Measurements from ENCODE around the gene MYOM1. TPM values are rescaled to one million over a fixed set of nuclear protein-coding genes. Genes with fewer than 3 reads are reported as not detected.

The MYOM1 gene
- total RNA-seq, 1 donor from 2014 or later = 4.9 TPM

GRCh38 chr18:3162181-3162580, 57.6 kb downstream of the MYOM1 start:
- no peak for TF ChIP-seq CTCF (IDR thresholded peaks at IDR 0.05)
- ChIA-PET POLR2A (interaction anchor here (1.6 kb wide), 1 partner anchor 17 kb away, joined by 4 read pairs; no protein-coding TSS in a partner anchor), CTCF (no interaction called here)
- Mint-ChIP-seq H3K27ac (no peak overlapping the region), H3K4me1 (no peaks in the 10 kb centered on the region), H3K36me3 (ENCODE audit: low read depth) (peaks cover 10% of the 10 kb centered on the region), H3K9me3 (no peaks in the 10 kb centered on the region), H3K4me3 (no peak overlapping the region), H3K27me3 (no peaks in the 10 kb centered on the region)
- DNase-seq (no peak), ATAC-seq (ENCODE audit: low read depth) (no peak)
- intact Hi-C loops (cut with micrococcal nuclease) = no loop called here

- ATAC-seq (ENCODE audit: low read depth) (no peak), DNase-seq (no peak)
- no peak for TF ChIP-seq CTCF (IDR thresholded peaks at IDR 0.05)
- H3K9me3 Mint-ChIP-seq = no peaks in the 10 kb centered on the region
- peaks cover 10% of the 10 kb centered on the region for H3K36me3 Mint-ChIP-seq (ENCODE audit: low read depth)
- POLR2A ChIA-PET = no interaction called here
- no peak overlapping the region for H3K4me3 Mint-ChIP-seq
- H3K27me3 Mint-ChIP-seq = no peaks in the 10 kb centered on the region
- no peaks in the 10 kb centered on the region for H3K4me1 Mint-ChIP-seq
- CTCF ChIA-PET = interaction anchor here (0.5 to 2.0 kb wide), 3 partner anchors 8 to 892 kb away, joined by 3 to 5 read pairs (median 3); no protein-coding TSS in a partner anchor
- intact Hi-C loops (cut with micrococcal nuclease) = no loop called here
- H3K27ac Mint-ChIP-seq = no peak overlapping the region
Observed at GRCh38 chr18:3159830-3160229, 59.9 kb downstream of the MYOM1 start.

- no peak for TF ChIP-seq CTCF (IDR thresholded peaks at IDR 0.05)
- no peaks in the 10 kb centered on the region for H3K9me3 Mint-ChIP-seq
- no peaks in the 10 kb centered on the region for H3K4me1 Mint-ChIP-seq
- ATAC-seq (ENCODE audit: low read depth) (no peak), DNase-seq (no peak)
- CTCF ChIA-PET = no interaction called here
- H3K36me3 Mint-ChIP-seq (ENCODE audit: low read depth) = no peaks in the 10 kb centered on the region
- POLR2A ChIA-PET = interaction anchor here (0.6 kb wide), 1 partner anchor 309 kb away, joined by 3 read pairs; no protein-coding TSS in a partner anchor
- H3K27ac Mint-ChIP-seq = no peak overlapping the region
- H3K27me3 Mint-ChIP-seq = no peaks in the 10 kb centered on the region
- intact Hi-C loops (cut with micrococcal nuclease) = no loop called here
- H3K4me3 Mint-ChIP-seq = no peak overlapping the region
Observed at GRCh38 chr18:3157606-3158005, 62.2 kb downstream of the MYOM1 start.

GRCh38 chr18:3157086-3157485, 62.7 kb downstream of the MYOM1 start:
- H3K27ac Mint-ChIP-seq = no peak overlapping the region
- no peak for ATAC-seq (ENCODE audit: low read depth)
- no peaks in the 10 kb centered on the region for H3K9me3 Mint-ChIP-seq
- no peak overlapping the region for H3K4me3 Mint-ChIP-seq
- POLR2A ChIA-PET = interaction anchor here (0.6 kb wide), 2 partner anchors 46 to 309 kb away, joined by 3 read pairs; no protein-coding TSS in a partner anchor
- no peak for DNase-seq
- no peaks in the 10 kb centered on the region for H3K4me1 Mint-ChIP-seq
- intact Hi-C loops (cut with micrococcal nuclease) = no loop called here
- CTCF ChIA-PET = no interaction called here
- H3K27me3 Mint-ChIP-seq = no peaks in the 10 kb centered on the region
- H3K36me3 Mint-ChIP-seq (ENCODE audit: low read depth) = no peaks in the 10 kb centered on the region
- TF ChIP-seq CTCF (IDR thresholded peaks at IDR 0.05) = no peak

- intact Hi-C loops (cut with micrococcal nuclease) = no loop called here
- no peaks in the 10 kb centered on the region for H3K36me3 Mint-ChIP-seq (ENCODE audit: low read depth)
- DNase-seq (no peak), ATAC-seq (ENCODE audit: low read depth) (no peak)
- POLR2A ChIA-PET = interaction anchor here (0.6 to 1.0 kb wide), 2 partner anchors 11 to 18 kb away, joined by 3 read pairs; no protein-coding TSS in a partner anchor
- no peak overlapping the region for H3K27ac Mint-ChIP-seq
- no peaks in the 10 kb centered on the region for H3K27me3 Mint-ChIP-seq
- H3K9me3 Mint-ChIP-seq = no peaks in the 10 kb centered on the region
- CTCF ChIA-PET = no interaction called here
- H3K4me1 Mint-ChIP-seq = peaks cover 2% of the 10 kb centered on the region
- no peak overlapping the region for H3K4me3 Mint-ChIP-seq
- TF ChIP-seq CTCF (IDR thresholded peaks at IDR 0.05) = no peak
Observed at GRCh38 chr18:3156325-3156640, 63.5 kb downstream of the MYOM1 start.
